GM20431 (cell line): ENCODE results near the gene PITX2.

Experiments used
- in situ Hi-C: fragments of 300-500 bp; cut with MseI, MboI; formaldehyde crosslinking; loops from one replicate; pipeline ENCODE4 v1.15.0; 2020; ENCODE audit warnings: low sequenced_read_pairs; ENCODE audit not compliant: unreplicated experiment

PITX2 gene

DNA sequence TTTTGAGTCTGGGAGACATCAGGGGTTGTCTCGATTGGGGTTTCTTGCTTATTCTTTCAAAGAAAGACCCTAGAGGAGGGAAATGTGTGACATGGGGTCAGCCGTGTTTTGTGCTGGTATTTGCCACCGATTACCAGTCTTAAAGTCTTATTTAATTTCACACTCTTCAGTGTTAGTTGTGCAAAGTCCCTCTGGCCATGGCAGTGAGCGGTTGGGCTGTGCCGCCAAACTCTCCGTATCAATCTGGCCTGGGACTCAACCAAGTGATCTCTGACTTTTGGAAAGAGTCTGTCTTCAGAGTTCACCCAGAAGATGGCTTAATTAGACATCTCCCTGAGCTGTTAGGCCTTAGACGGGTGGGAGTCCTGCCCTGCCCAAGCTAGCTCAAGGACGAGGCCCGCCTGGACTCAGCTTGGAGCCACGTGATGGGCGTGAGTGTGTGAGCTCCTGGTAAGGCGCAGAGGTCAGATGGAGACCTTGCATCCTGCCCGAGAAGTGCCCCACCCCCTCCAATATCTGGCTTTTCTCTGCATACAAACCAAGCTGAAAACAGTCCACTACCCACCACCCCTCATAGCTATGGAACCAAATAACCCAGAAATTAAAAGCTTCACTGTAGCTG lies 3.8 kb upstream of the PITX2 start:
- in situ Hi-C loops: loop anchor here (25.0 kb wide), 2 partner anchors 336 to 1411 kb away; no protein-coding TSS in a partner anchor

- in situ Hi-C loops: loop anchor here (25.0 kb wide), 2 partner anchors 337 to 1412 kb away; no protein-coding TSS in a partner anchor
These were observed 2.8 kb upstream of the PITX2 start for GRCh38 chr4:110625576-110626257.

DNA sequence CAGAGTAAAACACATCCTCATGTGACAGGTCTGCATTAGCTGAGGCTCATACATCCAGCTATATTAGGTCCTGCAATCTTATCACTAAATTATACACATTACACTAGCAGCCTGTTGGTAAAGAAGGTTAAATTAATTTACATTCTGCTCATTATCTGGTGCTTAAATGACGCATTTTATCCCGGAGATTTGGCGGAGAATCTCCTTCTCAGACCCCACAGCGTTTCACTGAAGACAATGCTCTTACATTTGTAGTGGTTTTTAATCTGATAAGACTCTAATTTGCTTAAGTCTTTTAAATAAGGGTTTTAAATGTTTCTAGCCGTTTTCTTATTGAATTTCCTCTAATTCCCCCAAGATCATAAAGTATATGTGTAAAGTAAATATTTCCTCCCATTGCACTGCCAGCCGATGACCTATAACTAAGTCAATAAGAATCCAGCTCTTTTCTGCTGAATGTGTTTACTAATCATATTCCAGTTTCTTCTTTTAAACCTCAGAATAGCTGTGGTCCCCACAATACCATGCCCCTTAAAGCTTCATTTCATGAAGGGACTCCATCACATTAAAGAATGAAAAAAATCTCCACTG lies 2.1 kb upstream of the PITX2 start:
- in situ Hi-C loops: loop anchor here (25.0 kb wide), 2 partner anchors 337 to 1412 kb away; no protein-coding TSS in a partner anchor

GRCh38 chr4:110624398-110624780 lies 1.5 kb upstream of the PITX2 start:
- in situ Hi-C loops: no loop called here

DNA sequence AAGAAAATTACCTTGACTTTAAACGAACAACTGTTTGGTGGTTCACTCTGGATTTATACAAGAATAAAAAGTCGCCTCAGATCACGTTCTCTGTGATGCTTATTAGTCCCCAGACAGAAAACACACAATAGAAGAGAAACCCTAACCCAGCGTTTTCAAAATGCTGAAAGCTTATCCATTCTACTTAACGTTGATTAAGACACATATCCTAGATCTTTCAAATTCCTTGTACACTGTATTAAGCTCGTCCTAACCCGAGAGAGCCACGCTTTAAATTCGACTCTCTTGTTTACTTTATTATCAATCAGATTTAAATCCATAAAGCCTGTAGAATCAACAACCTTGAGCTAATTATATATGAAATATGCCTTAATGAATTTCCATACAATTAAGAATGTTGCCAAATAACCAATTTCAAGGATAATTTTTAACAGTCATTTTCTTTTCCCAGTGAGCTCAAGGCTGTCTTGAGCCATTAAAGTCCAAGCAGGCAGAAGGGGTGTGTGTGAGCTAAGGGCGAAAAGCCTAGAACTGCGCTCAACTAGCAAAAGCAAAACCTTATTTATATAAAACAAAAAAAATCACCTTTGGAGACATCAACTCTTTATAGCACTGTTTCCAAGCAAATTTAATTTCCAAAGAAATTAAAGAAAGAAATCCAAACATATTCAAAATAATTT lies 981 bp upstream of the PITX2 start:
- in situ Hi-C loops: no loop called here

GRCh38 chr4:110621839-110622751 lies 782 bp downstream of the PITX2 start:
- in situ Hi-C loops: no loop called here

- in situ Hi-C loops: no loop called here
These were observed 1.5 kb downstream of the PITX2 start for GRCh38 chr4:110621328-110621812.

DNA sequence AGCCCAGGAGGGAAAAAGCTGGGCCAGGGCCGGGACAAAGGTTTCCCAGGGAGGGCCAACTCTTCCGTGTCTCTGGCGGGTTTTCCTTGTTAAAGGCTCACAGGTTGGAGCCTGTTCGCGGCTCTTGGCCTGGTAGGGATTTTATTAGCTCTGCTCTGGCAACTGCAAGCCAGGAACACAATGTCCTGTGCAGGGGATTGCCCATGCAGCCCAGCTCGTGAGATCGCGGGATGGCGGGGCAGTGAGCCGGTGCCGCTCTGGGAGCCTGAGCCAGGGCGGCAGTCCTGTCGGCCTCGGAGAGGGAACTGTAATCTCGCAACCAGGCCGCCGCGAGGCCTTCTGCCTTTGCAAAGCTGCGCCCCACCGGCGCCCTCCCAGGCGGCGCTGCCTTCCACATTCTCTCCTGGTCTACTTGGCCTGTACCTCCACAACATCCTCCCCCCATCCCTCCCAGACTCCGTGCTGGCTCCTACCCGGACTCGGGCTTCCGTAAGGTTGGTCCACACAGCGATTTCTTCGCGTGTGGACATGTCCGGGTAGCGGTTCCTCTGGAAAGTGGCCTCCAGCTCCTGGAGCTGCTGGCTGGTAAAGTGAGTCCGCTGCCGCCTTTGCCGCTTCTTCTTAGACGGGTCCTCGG lies 2.1 kb downstream of the PITX2 start:
- in situ Hi-C loops: no loop called here

DNA sequence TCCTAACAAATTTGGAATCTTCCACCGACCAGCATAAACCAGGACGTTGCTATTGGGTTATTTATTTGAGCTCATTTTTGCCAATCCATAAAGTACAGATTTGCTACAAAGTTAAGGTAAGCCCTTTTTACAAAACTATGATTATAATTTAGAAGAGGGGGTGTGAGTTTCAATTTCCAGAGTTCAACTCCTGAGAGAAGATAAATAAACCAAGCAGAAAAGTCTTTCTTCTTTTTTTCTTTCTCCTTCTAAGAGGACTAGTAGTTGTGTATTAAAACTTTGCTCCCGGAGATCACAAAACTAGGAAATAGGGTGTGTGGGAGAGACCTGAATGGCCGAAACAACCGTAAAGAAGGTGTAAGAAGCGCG lies 2.6 kb downstream of the PITX2 start:
- in situ Hi-C loops: no loop called here

GRCh38 chr4:110619463-110620247 lies 3.2 kb downstream of the PITX2 start:
- in situ Hi-C loops: no loop called here

GRCh38 chr4:110618581-110619462 lies 4.1 kb downstream of the PITX2 start:
- in situ Hi-C loops: no loop called here

GRCh38 chr4:110617646-110618580 lies 5.0 kb downstream of the PITX2 start:
- in situ Hi-C loops: no loop called here

- in situ Hi-C loops: no loop called here
These were observed 5.7 kb downstream of the PITX2 start for GRCh38 chr4:110617075-110617640.

DNA sequence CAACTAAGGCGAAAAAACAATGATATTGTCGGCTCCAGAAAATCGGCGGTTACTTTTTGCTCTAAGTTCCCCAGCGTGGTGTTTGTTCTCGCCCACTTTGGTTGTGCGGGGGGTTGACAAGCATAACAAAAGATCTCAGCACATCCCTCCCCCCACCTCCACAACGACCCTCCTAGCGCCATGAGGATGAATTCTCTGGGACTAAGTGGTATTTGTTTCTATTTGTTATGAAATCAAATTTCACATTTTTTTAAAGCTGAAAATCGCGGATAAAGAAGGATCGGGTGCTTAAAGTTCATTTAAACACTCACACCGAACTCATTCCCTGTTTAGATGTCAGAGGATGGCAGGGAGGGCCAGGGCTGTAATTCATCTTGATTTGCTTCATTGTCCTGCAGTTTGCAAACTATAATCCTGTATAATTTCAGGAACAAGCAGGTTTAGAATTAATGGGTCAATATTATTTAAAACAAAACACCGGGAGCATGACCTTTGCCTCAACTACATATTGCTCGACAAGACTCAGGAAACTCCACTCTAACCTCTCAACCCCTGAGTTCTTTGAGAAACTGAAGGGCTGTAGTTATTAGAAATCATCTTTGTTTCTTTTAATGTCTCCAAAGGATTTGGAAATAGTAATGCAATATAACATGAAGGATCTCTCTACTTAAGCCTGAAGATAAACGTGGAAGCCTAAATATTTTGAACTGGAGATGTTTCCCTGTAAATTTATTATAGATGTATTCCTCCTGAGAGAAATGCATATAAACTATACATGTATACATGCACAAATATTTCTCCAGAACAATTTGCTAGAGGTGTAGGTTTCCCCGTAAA lies 6.4 kb downstream of the PITX2 start:
- in situ Hi-C loops: no loop called here
